A673 (cell line): Measurements from ENCODE around the gene MORN5. TPM values are rescaled to one million over a fixed set of nuclear protein-coding genes. Genes with fewer than 3 reads are reported as not detected.
A peak's percentile ranks its signal among the peaks of the same experiment; 100 is the strongest.

Experiments used
- BruUV-seq: library from RNA; stranded (reverse); fragments of 400-500 nt; replicated peaks from 2 replicates; lab custom pipeline; 2021; lab: Mats Ljungman, UMichigan
- CTCF ChIA-PET: fragments of 300-600 bp; sonication (Branson Sonifier 250); formaldehyde crosslinking; loops from one replicate; lab custom pipeline; 2022; ENCODE audit warnings: antibody characterized with exemption; lab: Charles Lee
- POLR2A ChIA-PET: fragments of 300-600 bp; sonication (Branson Sonifier 250); formaldehyde crosslinking; loops from one replicate; lab custom pipeline; 2022; ENCODE audit warnings: antibody characterized with exemption; ENCODE audit not compliant: low non-redundant PET; lab: Charles Lee
- DNase-seq: peaks from one replicate; pipeline ENCODE4 v3.0.0-alpha.2; 2015; ENCODE audit warnings: low spot score
- H3K27ac ChIP-seq: fragments of 200-600 bp; sonication (generic); 2 replicates; pipeline ENCODE4 v1.5.1; 2016; ENCODE audit warnings: mixed run types, low read depth, mild to moderate bottlenecking, mixed read lengths, antibody characterized with exemption, low read length; ENCODE audit not compliant: poor library complexity, severe bottlenecking
- H3K27me3 ChIP-seq: fragments of 200-600 bp; sonication (generic); replicated peaks from 2 replicates; pipeline ENCODE4 v1.6.1; 2017; ENCODE audit warnings: mixed run types, low read depth, mild to moderate bottlenecking, mixed read lengths, antibody characterized with exemption, low read length; ENCODE audit not compliant: insufficient read depth, poor library complexity
- H3K36me3 ChIP-seq: fragments of 200-600 bp; sonication (generic); 2 replicates; pipeline ENCODE4 v1.6.1; 2016; ENCODE audit warnings: mixed run types, mild to moderate bottlenecking, mixed read lengths, antibody characterized with exemption, low read length; ENCODE audit not compliant: insufficient read depth, poor library complexity, severe bottlenecking
- H3K4me1 ChIP-seq: fragments of 200-600 bp; sonication (generic); 2 replicates; pipeline ENCODE4 v1.6.1; 2017; ENCODE audit warnings: mixed run types, mild to moderate bottlenecking, mixed read lengths, antibody characterized with exemption, low read length; ENCODE audit not compliant: insufficient read depth, poor library complexity, severe bottlenecking
- H3K4me3 ChIP-seq: fragments of 200-600 bp; sonication (generic); 2 replicates; pipeline ENCODE4 v1.5.1; 2016; ENCODE audit warnings: low read depth, mixed run types, mild to moderate bottlenecking, mixed read lengths, low read length; ENCODE audit not compliant: poor library complexity, severe bottlenecking
- H3K9me3 ChIP-seq: fragments of 200-600 bp; sonication (generic); 2 replicates; pipeline ENCODE4 v1.6.1; 2016; ENCODE audit warnings: mixed run types, low read depth, mild to moderate bottlenecking, mixed read lengths, antibody characterized with exemption, low read length; ENCODE audit not compliant: poor library complexity, severe bottlenecking
- EZH2 ChIP-seq: fragments of 200-600 bp; sonication (generic); IDR thresholded peaks from 2 replicates; pipeline ENCODE4 v1.6.1; 2017; ENCODE audit warnings: borderline replicate concordance, low read depth, mild to moderate bottlenecking, mixed read lengths, antibody characterized with exemption, low read length; ENCODE audit not compliant: poor library complexity, severe bottlenecking
- intact Hi-C: fragments of 100-400 bp; cut with micrococcal nuclease; formaldehyde crosslinking; loops from one replicate; pipeline ENCODE4 v1.10.0; 2022; ENCODE audit not compliant: unreplicated experiment
- total RNA-seq: library from RNA; stranded (reverse); gene quantifications from 2 replicates; pipeline ENCODE4 v1.2.3, GENCODE V29; 2021
- TF ChIP-seq, protein P1 (sequence below): fragments of 300-800, 200-600 bp; sonication (generic); conservative IDR thresholded peaks from 2 replicates; pipeline ENCODE4 v1.5.1; 2017; ENCODE audit warnings: low read depth, mild to moderate bottlenecking, antibody characterized with exemption, low read length, moderate library complexity, mixed read lengths

The MORN5 gene
- total RNA-seq, 1 experiment from 2014 or later = not detected

DNA sequence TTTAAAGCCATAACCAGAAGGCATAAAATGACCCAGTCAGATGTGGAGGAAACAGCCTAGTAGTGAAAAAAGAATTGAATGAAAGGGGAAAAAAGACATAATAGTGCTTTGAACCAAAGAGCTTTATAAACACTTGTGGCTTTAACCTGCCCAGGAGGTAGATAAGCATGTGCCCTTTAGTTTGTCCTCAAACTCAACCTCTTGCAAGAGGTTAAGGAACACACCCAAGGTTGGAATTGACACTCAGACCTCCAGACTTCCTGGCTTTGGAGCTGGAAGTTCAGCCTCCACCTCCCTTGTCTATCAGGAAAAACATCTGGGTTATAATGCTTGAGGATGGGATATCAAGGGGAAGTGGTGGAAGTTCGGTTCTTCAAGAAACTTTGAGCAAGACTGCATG is 16.4 kb upstream of the MORN5 start:
- H3K9me3 ChIP-seq = no peaks in the 10 kb centered on the region
- no peak for TF ChIP-seq EZH2
- TF ChIP-seq, protein P1, sequence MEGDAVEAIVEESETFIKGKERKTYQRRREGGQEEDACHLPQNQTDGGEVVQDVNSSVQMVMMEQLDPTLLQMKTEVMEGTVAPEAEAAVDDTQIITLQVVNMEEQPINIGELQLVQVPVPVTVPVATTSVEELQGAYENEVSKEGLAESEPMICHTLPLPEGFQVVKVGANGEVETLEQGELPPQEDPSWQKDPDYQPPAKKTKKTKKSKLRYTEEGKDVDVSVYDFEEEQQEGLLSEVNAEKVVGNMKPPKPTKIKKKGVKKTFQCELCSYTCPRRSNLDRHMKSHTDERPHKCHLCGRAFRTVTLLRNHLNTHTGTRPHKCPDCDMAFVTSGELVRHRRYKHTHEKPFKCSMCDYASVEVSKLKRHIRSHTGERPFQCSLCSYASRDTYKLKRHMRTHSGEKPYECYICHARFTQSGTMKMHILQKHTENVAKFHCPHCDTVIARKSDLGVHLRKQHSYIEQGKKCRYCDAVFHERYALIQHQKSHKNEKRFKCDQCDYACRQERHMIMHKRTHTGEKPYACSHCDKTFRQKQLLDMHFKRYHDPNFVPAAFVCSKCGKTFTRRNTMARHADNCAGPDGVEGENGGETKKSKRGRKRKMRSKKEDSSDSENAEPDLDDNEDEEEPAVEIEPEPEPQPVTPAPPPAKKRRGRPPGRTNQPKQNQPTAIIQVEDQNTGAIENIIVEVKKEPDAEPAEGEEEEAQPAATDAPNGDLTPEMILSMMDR = no peak
- no peaks in the 10 kb centered on the region for H3K4me1 ChIP-seq
- no TSS peak for BruUV-seq
- H3K27me3 ChIP-seq = no peaks in the 10 kb centered on the region
- no peak for DNase-seq
- POLR2A ChIA-PET = no interaction called here
- no peak overlapping the region for H3K4me3 ChIP-seq
- CTCF ChIA-PET = no interaction called here
- no peak overlapping the region for H3K27ac ChIP-seq
- intact Hi-C loops = no loop called here
- peaks cover 53% of the 10 kb centered on the region for H3K36me3 ChIP-seq

DNA sequence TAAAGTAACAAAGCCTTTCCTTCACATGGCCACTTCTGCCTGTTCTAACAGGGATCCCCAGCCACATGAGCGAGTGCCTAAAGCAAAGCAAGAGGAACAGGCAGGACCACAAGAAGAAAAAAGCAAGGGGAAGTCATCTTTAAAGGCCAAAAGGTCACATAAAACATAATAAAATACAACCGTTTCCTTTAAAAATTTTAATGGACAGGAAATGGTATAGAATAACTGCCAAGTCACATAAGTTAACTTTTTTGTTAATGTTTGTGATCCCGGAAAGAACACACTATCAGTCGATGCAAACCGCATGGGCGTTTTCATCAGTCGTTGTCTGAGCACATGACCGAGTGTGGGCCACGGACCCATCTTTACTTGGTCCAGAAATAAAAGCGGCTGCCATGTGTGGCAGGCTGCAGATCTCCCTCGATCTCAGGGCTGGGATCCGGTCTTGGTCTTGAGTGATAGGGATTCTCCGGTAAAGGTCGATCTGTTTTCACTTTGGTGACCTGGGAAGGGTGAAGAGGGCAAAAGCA is 15.8 kb upstream of the MORN5 start:
- no TSS peak for BruUV-seq
- Histone ChIP-seq H3K36me3 (peaks cover 53% of the 10 kb centered on the region), H3K4me1 (no peaks in the 10 kb centered on the region), H3K27ac (no peak overlapping the region), H3K27me3 (no peaks in the 10 kb centered on the region), H3K9me3 (no peaks in the 10 kb centered on the region), H3K4me3 (no peak overlapping the region)
- DNase-seq = no peak
- POLR2A ChIA-PET = no interaction called here
- CTCF ChIA-PET = interaction anchor here (1.2 kb wide), 1 partner anchor 16 kb away, joined by 3 read pairs; the partner anchor contains the start of genes MORN5 and NDUFA8
- TF ChIP-seq, protein P1 = no peak
- TF ChIP-seq EZH2 = no peak
- intact Hi-C loops = no loop called here

DNA sequence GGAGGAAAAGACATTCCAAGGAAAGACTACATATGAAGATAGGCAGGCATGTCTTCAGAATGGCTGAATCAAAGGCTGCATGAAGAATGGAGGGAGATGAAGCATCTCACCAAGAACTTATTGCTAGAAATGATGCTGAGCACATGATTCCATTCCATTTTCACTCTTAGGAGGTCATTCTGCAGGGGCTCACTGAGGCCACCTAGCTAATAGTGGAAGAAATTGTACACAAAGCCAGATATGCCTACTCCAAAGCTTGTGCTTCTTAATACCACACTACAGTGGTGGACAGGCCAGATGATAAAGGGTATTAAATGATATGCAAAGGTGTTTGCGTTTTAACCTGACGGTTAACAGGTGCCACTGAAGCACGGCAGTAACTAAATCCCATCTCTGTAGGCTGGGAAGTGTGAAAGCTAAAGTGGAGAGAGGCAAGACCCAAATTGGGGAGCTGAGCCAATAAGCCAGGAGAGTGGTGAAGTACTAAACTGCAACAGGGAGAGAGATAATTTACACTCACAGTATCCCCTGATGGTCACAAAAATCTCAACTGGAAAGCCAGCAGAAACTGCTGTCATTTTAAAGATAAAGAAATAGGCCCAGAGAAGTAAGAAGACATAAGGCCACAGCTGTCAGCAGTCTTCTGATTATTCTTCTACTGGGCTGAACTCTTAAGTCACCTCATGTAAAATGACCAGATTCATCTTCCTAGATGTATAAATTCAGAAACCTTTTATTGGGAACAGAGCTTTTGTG is 14.7 kb upstream of the MORN5 start:
- no peak for TF ChIP-seq EZH2
- TF ChIP-seq, protein P1 = peak; percentile 52
- BruUV-seq = no TSS peak

More for the DNA sequence above, 14.7 kb upstream of the MORN5 start:
- Histone ChIP-seq H3K4me1 (no peaks in the 10 kb centered on the region), H3K27me3 (no peaks in the 10 kb centered on the region), H3K27ac (no peak overlapping the region), H3K4me3 (no peak overlapping the region), H3K9me3 (no peaks in the 10 kb centered on the region), H3K36me3 (peaks cover 53% of the 10 kb centered on the region)
- ChIA-PET POLR2A (no interaction called here), CTCF (interaction anchor here (1.2 kb wide), 1 partner anchor 15 kb away, joined by 3 read pairs; the partner anchor contains the start of genes MORN5 and NDUFA8)
- intact Hi-C loops = no loop called here
- no peak for DNase-seq
